Endothelial cell of umbilical vein (primary cell): ENCODE data around the gene AMIGO2. TPM values are rescaled to one million over a fixed set of nuclear protein-coding genes. Genes with fewer than 3 reads are reported as not detected.

Experiments
- BruUV-seq: library from RNA; stranded (reverse); fragments of 400-500 nt; replicated peaks from 2 replicates; lab custom pipeline; 2021; lab: Mats Ljungman, UMichigan
- CTCF ChIA-PET: fragments of 300-600, 350-600 bp; sonication (Branson Sonifier 250); formaldehyde crosslinking; loops from one replicate; lab custom pipeline; 2021; ENCODE audit warnings: antibody characterized with exemption, inconsistent platforms; lab: Charles Lee
- POLR2A ChIA-PET: fragments of 300-600, 350-600 bp; sonication (Branson Sonifier 250); formaldehyde crosslinking; loops from one replicate; lab custom pipeline; 2021; ENCODE audit warnings: antibody characterized with exemption, inconsistent platforms; lab: Charles Lee
- DNase-seq: peaks from one replicate; pipeline ENCODE4 v3.0.0-alpha.2; 2011; ENCODE audit warnings: low read depth, low spot score
- FAIRE-seq: peaks from 2 replicates; lab custom pipeline; 2011; peaks lifted over from hg19 to GRCh38; lab: Jason Lieb, UNC
- H2AFZ ChIP-seq: 2 replicates; pipeline ENCODE4 v1.6.0; 2012; ENCODE audit warnings: low read depth, low read length, control low read depth, inconsistent platforms
- H3K27ac ChIP-seq: 2 replicates; pipeline ENCODE4 v1.5.1; 2011; ENCODE audit warnings: low read depth, mild to moderate bottlenecking, control low read depth, low read length, moderate library complexity; ENCODE audit not compliant: insufficient read depth
- H3K27me3 ChIP-seq, 2 experiments: 2 replicates each; pipeline versions ENCODE4 v1.6.0 to v1.6.1; 2011; ENCODE audit warnings: low read length in 2 of 2, mixed read lengths in 1 of 2; ENCODE audit not compliant: control insufficient read depth in 2 of 2, insufficient read depth in 2 of 2
- H3K36me3 ChIP-seq, 2 experiments: 2 replicates in 1 of 2; 3 replicates in 1 of 2; pipeline ENCODE4 v1.5.1; 2011; ENCODE audit warnings: low read length in 2 of 2, mild to moderate bottlenecking in 1 of 2, moderate library complexity in 1 of 2; ENCODE audit not compliant: control insufficient read depth in 2 of 2, insufficient read depth in 2 of 2; ENCODE audit errors: extremely low read depth in 1 of 2
- H3K4me1 ChIP-seq: 3 replicates; pipeline ENCODE4 v1.5.1; 2011; ENCODE audit warnings: mild to moderate bottlenecking, low read length; ENCODE audit not compliant: control insufficient read depth, insufficient read depth; ENCODE audit errors: extremely low read depth
- H3K4me2 ChIP-seq: 2 replicates; pipeline ENCODE4 v1.6.1; 2011; ENCODE audit warnings: low read length, control low read depth, mixed read lengths; ENCODE audit not compliant: insufficient read depth
- H3K4me3 ChIP-seq, 3 experiments: fragments of 200-600 bp in 1 of 3; sonication (generic), shearing (Covaris generic) in 1 of 3; replicated peaks in 1 of 3; 2 replicates each; pipeline ENCODE4 v1.5.1; 2011 to 2016; ENCODE audit warnings: control low read depth in 3 of 3, low read length in 3 of 3, mild to moderate bottlenecking in 2 of 3, inconsistent platforms in 1 of 3, low read depth in 1 of 3, moderate library complexity in 1 of 3; ENCODE audit not compliant: insufficient read depth in 1 of 3
- H3K79me2 ChIP-seq: 2 replicates; pipeline ENCODE4 v1.6.0; 2012; ENCODE audit warnings: low read length, inconsistent platforms; ENCODE audit not compliant: control insufficient read depth, insufficient read depth
- H3K9ac ChIP-seq: replicated peaks from 2 replicates; pipeline ENCODE3; 2011; ENCODE audit warnings: low read length, control low read depth; ENCODE audit not compliant: insufficient read depth; ENCODE audit errors: extremely low read depth
- H3K9me1 ChIP-seq: replicated peaks from 3 replicates; pipeline ENCODE4 v1.6.0; 2011; ENCODE audit warnings: mild to moderate bottlenecking, low read length; ENCODE audit not compliant: control insufficient read depth, insufficient read depth; ENCODE audit errors: extremely low read depth
- H3K9me3 ChIP-seq: replicated peaks from 2 replicates; pipeline ENCODE4 v1.5.1; 2012; ENCODE audit warnings: low read length, inconsistent platforms; ENCODE audit not compliant: control insufficient read depth, insufficient read depth
- H4K20me1 ChIP-seq: replicated peaks from 2 replicates; pipeline ENCODE3; 2011; ENCODE audit warnings: mild to moderate bottlenecking, low read length; ENCODE audit not compliant: control insufficient read depth, insufficient read depth; ENCODE audit errors: extremely low read depth
- CTCF ChIP-seq, 2 donors: IDR thresholded peaks; 1 replicate in 1 of 2; 2 replicates in 1 of 2; pipeline ENCODE4 v1.5.1; 2011; ENCODE audit warnings: low read length in 2 of 2, mild to moderate bottlenecking in 2 of 2, moderate library complexity in 2 of 2, control low read depth in 1 of 2, inconsistent platforms in 1 of 2, low read depth in 1 of 2; ENCODE audit not compliant: insufficient read depth in 1 of 2; ENCODE audit errors: extremely low read depth in 1 of 2
- EZH2 ChIP-seq: IDR thresholded peaks from 2 replicates; pipeline ENCODE4 v1.6.1; 2012; ENCODE audit warnings: borderline replicate concordance, low read depth, mild to moderate bottlenecking, moderate library complexity, low read length, inconsistent platforms; ENCODE audit not compliant: severe bottlenecking
- FOS ChIP-seq: IDR thresholded peaks from 2 replicates; pipeline ENCODE4 v1.6.1; 2011; ENCODE audit warnings: mild to moderate bottlenecking, low read length, moderate library complexity, borderline replicate concordance; ENCODE audit not compliant: insufficient read depth
- GATA2 ChIP-seq: IDR thresholded peaks from 2 replicates; pipeline ENCODE4 v1.7.0; 2011; ENCODE audit warnings: low read depth, mild to moderate bottlenecking, moderate library complexity, mixed read lengths, low read length; ENCODE audit not compliant: insufficient read length, insufficient read depth
- JUN ChIP-seq: IDR thresholded peaks from 2 replicates; pipeline ENCODE4 v1.6.1; 2011; ENCODE audit warnings: borderline replicate concordance, low read depth; ENCODE audit not compliant: insufficient read length, insufficient read depth
- MAX ChIP-seq: IDR thresholded peaks from 2 replicates; pipeline ENCODE4 v1.6.1; 2011; ENCODE audit not compliant: insufficient read depth, insufficient read length
- MYC ChIP-seq: IDR thresholded peaks from one replicate; pipeline ENCODE4 v1.6.1; 2011; ENCODE audit warnings: mild to moderate bottlenecking, low read depth, low read length
- POLR2A ChIP-seq: IDR thresholded peaks from 2 replicates; pipeline ENCODE4 v1.6.1; 2012; ENCODE audit warnings: low read depth, mild to moderate bottlenecking, control low read depth, low read length
- POLR2AphosphoS5 ChIP-seq: IDR thresholded peaks from 2 replicates; pipeline ENCODE4 v1.6.1; 2012; ENCODE audit warnings: low read depth, mild to moderate bottlenecking, control low read depth, low read length, moderate library complexity; ENCODE audit not compliant: insufficient read depth
- dilution Hi-C: fragments of 300-500 bp; cut with MboI; formaldehyde crosslinking; loops from one replicate; pipeline ENCODE4 v1.15.0; 2019; ENCODE audit warnings: low sequenced_read_pairs; ENCODE audit not compliant: extremely low pct_ligation_motif_present
- intact Hi-C: fragments of 100-400 bp; cut with micrococcal nuclease; formaldehyde crosslinking; loops from one replicate; pipeline ENCODE4 v1.10.0; 2022
- polyA plus RNA-seq, 4 experiments: library from polyadenylated mRNA; depleted of rRNA in 3 of 4; stranded (reverse) in 3 of 4; unstranded in 1 of 4; fragments of >200 nt; gene quantifications; 2 replicates each; pipeline versions ENCODE4 v1.2.1 to v1.2.3, GENCODE V29; 2011 to 2012; ENCODE audit warnings: missing spikeins in 1 of 4
- total RNA-seq: library from RNA; stranded (reverse); gene quantifications from 2 replicates; pipeline ENCODE4 v1.2.3, GENCODE V29; 2021

Gene AMIGO2
- total and polyA plus RNA-seq, 2 donors (not counting 3 experiments of a cell fraction or from before 2014, with no cell fraction given), result 5.4 to 7.5 TPM

GRCh38 chr12:47067176-47067575 lies 12.6 kb downstream of the AMIGO2 start:
- no peak for TF ChIP-seq GATA2
- TF ChIP-seq POLR2AphosphoS5, result no peak
- TF ChIP-seq CTCF (IDR thresholded peaks at IDR 0.05; ENCODE audit: extremely low read depth in 1 of 2, insufficient read depth in 1 of 2, low read depth in 1 of 2, low read length in 2 of 2), result no peak
- no peak for TF ChIP-seq MAX
- TF ChIP-seq FOS, result no peak
- no peak for TF ChIP-seq EZH2
- TF ChIP-seq POLR2A, result no peak
- no peak for TF ChIP-seq JUN
- no peak for TF ChIP-seq MYC
- POLR2A ChIA-PET, result no interaction called here

More at GRCh38 chr12:47067176-47067575, 12.6 kb downstream of the AMIGO2 start:
- no peak overlapping the region for H3K9ac ChIP-seq
- H3K9me3 ChIP-seq, result no peaks in the 10 kb centered on the region
- no peak overlapping the region for H3K4me2 ChIP-seq
- H3K79me2 ChIP-seq, result no peaks in the 10 kb centered on the region
- DNase-seq (no peak), FAIRE-seq (no peak)
- no peaks in the 10 kb centered on the region for H3K4me1 ChIP-seq
- no TSS peak for BruUV-seq
- dilution Hi-C loops (no loop called here), intact Hi-C loops (no loop called here)
- H2AFZ ChIP-seq, result no peak overlapping the region
- no peaks in the 10 kb centered on the region for H4K20me1 ChIP-seq
- H3K9me1 ChIP-seq, result no peaks in the 10 kb centered on the region
- no peaks in the 10 kb centered on the region for H3K36me3 ChIP-seq
- no peak overlapping the region for H3K27ac ChIP-seq
- no peaks in the 10 kb centered on the region for H3K27me3 ChIP-seq
- no peak overlapping the region for H3K4me3 ChIP-seq
- CTCF ChIA-PET, result interaction anchor here (4.8 to 7.0 kb wide), 2 partner anchors 35 to 331 kb away, joined by 31 to 47 read pairs; no protein-coding TSS in a partner anchor
